A673 (cell line): ENCODE data around the gene BUD31.
A peak's percentile ranks its signal among the peaks of the same experiment; 100 is the strongest.
"Not testable (repeated sequence)": the region's sequence is repeated elsewhere in the genome, so short reads cannot be mapped to it uniquely, and the experiment has no call there.

Experiments used
- EZH2 ChIP-seq: fragments of 200-600 bp; sonication (generic); IDR thresholded peaks from 2 replicates; pipeline ENCODE4 v1.6.1; 2017; ENCODE audit warnings: borderline replicate concordance, low read depth, mild to moderate bottlenecking, mixed read lengths, antibody characterized with exemption, low read length; ENCODE audit not compliant: poor library complexity, severe bottlenecking
- TF ChIP-seq, protein P1 (sequence below): fragments of 300-800, 200-600 bp; sonication (generic); conservative IDR thresholded peaks from 2 replicates; pipeline ENCODE4 v1.5.1; 2017; ENCODE audit warnings: low read depth, mild to moderate bottlenecking, antibody characterized with exemption, low read length, moderate library complexity, mixed read lengths

DNA sequence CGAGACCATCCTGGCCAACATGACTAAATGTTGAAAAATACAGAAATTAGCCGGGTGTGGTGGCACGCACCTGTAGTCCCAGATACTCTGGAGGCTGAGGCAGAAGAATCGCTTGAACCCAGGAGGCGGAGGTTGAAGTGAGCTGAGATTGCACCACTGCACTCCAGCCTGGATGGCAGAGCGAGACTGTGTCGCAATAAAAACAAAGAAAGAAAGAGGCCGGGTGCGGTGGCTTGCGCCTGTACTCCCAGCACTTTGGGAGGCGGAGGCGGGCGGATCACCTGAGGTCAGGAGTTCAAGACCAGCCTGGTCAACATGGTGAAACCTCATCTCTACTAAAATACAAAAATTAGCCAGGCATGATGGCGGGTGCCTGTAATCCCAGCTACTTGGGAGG is 21.5 kb upstream of the BUD31 start:
- TF ChIP-seq, protein P1, sequence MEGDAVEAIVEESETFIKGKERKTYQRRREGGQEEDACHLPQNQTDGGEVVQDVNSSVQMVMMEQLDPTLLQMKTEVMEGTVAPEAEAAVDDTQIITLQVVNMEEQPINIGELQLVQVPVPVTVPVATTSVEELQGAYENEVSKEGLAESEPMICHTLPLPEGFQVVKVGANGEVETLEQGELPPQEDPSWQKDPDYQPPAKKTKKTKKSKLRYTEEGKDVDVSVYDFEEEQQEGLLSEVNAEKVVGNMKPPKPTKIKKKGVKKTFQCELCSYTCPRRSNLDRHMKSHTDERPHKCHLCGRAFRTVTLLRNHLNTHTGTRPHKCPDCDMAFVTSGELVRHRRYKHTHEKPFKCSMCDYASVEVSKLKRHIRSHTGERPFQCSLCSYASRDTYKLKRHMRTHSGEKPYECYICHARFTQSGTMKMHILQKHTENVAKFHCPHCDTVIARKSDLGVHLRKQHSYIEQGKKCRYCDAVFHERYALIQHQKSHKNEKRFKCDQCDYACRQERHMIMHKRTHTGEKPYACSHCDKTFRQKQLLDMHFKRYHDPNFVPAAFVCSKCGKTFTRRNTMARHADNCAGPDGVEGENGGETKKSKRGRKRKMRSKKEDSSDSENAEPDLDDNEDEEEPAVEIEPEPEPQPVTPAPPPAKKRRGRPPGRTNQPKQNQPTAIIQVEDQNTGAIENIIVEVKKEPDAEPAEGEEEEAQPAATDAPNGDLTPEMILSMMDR = 0 out of 2 replicates have a peak, but pooled peaks have one; percentile 5
- TF ChIP-seq EZH2 = not testable (repeated sequence)
